NCI-H226 (cell line): ENCODE results near the gene COL18A1.
"Not testable (repeated sequence)": the region's sequence is repeated elsewhere in the genome, so short reads cannot be mapped to it uniquely, and the experiment has no call there.

ENCODE experiments used
- DNase-seq: peaks from one replicate; pipeline ENCODE4 v3.0.0-alpha.2; 2015

The COL18A1 gene

GRCh38 chr21:45404730-45405270 lies at the start of gene COL18A1:
COL18A1 (plus strand) TSS chr21:45405165; CDS start chr21:45405231, 66 bp downstream.
- peak; percentile 21 for DNase-seq

- DNase-seq = no peak
Observed at GRCh38 chr21:45355573-45355972, 49.4 kb upstream of the COL18A1 start.

- no peak for DNase-seq
Observed at GRCh38 chr21:45356251-45356650, 48.7 kb upstream of the COL18A1 start.

GRCh38 chr21:45356653-45357435 lies 48.1 kb upstream of the COL18A1 start:
- DNase-seq = no peak

GRCh38 chr21:45357436-45358260 lies 47.3 kb upstream of the COL18A1 start:
- no peak for DNase-seq

- no peak for DNase-seq
Observed at GRCh38 chr21:45358261-45358670, 46.7 kb upstream of the COL18A1 start.

GRCh38 chr21:45358711-45359310 lies 46.2 kb upstream of the COL18A1 start:
- DNase-seq = no peak

- no peak for DNase-seq
Observed at GRCh38 chr21:45359451-45360217, 45.3 kb upstream of the COL18A1 start.

GRCh38 chr21:45361033-45361997 lies 43.6 kb upstream of the COL18A1 start:
- DNase-seq = no peak

GRCh38 chr21:45362077-45362747 lies 42.8 kb upstream of the COL18A1 start:
- no peak for DNase-seq

- DNase-seq = no peak
Observed at GRCh38 chr21:45362748-45363145, 42.2 kb upstream of the COL18A1 start.

- DNase-seq = not testable (repeated sequence)
Observed at GRCh38 chr21:45363272-45363671, 41.7 kb upstream of the COL18A1 start.

- DNase-seq = peak; percentile 97
Observed at GRCh38 chr21:45363921-45364467, 41.0 kb upstream of the COL18A1 start.

- peak; percentile 88 for DNase-seq
Observed at GRCh38 chr21:45364468-45365185, 40.3 kb upstream of the COL18A1 start.

- DNase-seq = no peak
Observed at GRCh38 chr21:45365186-45365607, 39.8 kb upstream of the COL18A1 start.

GRCh38 chr21:45365608-45366241 lies 39.2 kb upstream of the COL18A1 start:
- DNase-seq = peak; percentile 93

GRCh38 chr21:45366476-45366875 lies 38.5 kb upstream of the COL18A1 start:
- DNase-seq = no peak

- DNase-seq = peak; percentile 99
Observed at GRCh38 chr21:45366931-45367401, 38.0 kb upstream of the COL18A1 start.
